HG03045 (cell line): ENCODE data around the gene MIDN.

Source experiments
- ATAC-seq: cut with Tn5 transposase; IDR thresholded peaks from one replicate; pipeline ENCODE4 v1.9.1; 2021; ENCODE audit warnings: mild to moderate bottlenecking, moderate library complexity; ENCODE audit not compliant: unreplicated experiment

Gene MIDN

DNA sequence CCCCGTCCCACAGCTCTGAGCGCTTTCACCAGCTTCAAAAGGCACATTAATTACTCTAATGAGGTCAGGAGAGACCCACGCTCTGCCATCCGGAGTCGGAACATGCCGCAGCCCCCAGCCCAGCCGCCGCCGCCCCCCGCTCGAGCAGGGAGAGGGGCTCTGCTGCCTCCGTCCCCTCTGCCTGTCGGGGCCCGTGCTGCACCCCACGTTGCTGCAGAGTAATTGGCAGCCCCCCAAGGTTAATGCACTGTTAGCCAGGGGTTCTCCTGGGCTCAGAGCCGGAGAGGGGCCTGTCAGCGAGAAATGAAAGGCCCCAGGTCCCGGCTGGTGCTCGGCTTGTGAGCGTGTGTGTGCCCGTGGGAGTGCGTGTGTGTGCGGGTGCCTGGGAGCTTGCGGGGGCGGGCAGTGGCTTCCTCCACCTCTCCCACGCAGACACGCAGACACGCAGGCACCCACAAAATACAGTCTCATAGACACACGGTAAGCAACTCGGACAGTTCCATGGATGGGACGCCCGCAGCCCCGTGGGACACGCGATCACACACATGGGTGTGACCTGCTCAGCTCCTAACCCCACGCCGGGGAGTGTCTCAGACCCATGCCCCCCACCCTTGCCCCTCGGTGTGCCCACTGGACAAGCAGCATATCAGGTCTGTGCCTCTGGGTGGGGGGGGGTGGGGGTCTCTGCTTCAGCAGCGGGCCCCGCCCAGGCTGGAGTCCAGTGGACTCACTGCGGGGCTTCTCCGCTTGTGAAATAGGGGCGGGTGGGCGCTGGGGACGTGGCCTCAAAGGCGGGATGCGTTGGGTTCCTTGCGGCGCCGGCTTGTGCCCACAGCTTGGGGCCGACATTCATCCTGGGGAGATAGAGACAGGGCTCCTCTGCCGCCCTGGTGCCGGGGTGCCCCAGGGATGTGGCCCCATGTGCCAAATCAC, 32.5 kb downstream of the MIDN start:
- ATAC-seq: no peak

DNA sequence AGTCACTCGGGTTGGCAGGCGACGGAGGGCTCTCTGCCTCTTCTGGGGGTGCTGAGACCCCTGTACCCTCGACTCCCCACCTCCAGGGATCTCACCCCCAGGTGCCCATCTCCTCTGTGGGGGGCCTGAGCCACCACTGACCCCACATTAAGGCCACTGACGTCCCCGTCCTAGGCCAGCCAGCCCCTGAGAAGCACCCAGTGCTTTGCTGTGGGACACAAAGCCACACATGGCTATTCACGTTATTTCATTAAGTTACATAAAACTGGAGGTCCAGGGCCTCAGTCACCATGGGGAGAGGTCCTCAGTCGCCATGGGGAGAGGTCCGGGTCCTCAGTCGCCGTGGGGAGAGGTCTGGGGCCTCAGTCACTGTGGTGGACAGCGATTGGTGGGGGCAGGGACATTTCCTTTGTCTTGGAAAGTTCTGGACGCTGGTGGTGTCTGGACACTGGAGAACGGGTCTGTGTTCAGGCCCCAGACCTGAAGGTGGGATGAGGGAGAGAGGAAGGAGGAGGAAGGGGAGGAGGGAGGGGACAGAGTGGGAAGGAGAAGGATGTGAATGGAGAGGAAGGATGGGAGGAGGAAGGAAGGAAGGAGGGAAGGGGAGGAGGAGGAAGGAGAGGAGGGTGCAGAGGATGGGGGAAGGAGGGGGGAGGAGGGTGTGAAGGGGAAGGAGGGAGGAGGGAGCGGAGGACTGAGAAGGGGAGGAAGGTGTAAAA, 33.3 kb downstream of the MIDN start:
- no peak for ATAC-seq

GRCh38 chr19:1282588-1283206, 34.3 kb downstream of the MIDN start:
- no peak for ATAC-seq

DNA sequence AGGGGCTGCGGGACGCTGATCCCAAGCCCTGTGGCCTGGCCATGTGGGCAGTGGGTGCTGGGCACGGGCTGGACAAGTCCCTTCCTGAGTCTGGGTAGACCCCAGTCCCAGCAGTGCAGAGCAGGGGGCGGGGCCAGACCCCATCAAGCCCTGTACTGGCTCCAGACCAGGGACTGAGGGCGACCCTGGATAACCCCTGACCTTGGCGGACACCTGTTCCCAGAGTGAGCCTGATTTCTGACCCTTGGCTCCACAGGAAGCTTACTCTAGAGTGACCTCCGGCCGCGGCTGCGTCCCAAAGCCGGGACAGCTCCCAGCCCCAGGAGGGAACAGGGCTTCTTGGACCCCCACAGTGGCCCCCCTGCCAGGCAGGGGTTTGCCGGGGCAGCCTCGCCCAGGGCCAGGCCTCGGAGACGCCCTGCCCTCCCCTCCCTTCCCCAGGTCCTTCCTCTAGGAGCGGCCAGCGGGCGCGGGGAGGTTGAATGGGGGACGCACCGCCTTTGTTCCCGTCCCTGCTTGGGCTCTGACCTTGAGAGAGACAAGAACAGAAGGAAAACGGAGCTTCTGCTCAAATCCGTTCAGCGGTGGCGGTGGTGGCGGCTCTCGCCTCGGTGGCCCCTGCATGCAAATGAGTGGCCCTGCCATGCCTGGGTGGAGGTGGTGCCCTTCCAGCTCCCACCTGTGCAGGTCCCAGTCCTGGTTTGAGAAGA, 35.0 kb downstream of the MIDN start:
- ATAC-seq: no peak

- ATAC-seq: no peak
Measured at GRCh38 chr19:1283917-1284292, 35.5 kb downstream of the MIDN start.

DNA sequence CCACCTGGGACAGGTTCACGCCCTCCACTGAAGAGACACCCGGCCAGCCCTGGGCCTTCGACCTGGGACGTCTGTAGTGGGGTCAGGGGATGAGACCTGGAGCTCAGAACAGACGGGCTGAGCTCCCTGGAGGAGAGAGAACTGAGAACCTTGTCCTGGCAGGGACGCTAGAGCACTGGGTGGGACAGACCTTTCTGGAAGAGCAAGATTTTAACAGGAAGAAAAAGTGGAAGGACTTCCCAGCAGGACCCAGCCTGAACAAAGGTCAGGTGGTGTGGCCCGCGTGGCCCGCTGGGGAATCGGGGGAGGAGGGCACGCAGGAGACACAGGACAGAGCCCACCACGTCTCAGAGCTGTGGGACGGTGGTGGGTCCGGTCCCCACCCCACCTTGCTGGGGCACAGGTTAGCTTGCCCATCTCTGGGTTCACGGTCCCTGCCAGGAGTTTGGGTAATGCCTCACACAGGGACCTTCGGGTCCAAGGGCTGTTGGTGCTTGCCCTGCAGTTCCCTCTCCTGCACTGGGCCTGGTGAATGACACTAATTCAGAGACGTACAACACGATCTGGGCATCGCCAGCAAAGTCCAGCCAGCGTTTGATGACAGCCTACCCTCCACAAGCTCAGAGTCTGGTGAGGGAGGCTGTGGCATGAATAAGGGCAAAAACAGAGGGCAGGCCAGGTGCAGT, 36.1 kb downstream of the MIDN start:
- ATAC-seq: no peak

DNA sequence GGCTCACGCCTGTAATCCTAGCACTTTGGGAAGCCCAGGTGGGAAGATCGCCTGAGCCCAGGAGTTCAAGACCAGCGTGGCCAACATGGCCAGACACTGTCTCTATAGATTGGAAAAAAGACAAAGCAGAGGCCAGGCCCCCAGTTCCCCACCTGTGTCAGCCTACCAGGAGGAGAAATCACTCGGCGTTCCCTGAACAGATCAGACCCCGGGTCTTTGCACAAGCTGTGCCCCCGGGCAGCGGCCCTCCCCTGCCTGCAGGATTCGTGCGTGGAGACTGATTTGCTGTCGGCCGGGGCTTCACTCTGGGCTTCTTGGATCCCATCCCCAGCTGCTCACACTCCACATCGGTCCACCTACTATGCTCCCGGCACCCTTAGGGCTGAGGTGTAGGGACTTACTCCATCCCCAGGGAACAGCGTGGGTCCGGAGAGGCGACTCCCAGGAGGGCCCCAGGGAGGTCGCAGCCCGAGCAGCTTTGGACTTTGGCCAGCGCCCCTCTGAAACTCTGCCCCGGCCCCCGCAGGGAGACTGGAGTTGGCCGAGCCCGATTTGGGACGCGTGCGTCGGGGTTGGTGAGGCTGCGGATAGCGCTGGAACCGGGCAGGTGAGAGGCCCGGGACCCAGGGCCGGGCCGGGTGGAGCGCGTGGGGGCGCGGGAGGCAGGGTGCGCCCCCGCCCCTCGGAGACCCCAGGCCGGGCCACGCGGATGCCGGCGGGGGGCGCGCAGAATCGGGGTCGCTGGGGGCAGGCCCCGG, 36.8 kb downstream of the MIDN start:
- no peak for ATAC-seq

DNA sequence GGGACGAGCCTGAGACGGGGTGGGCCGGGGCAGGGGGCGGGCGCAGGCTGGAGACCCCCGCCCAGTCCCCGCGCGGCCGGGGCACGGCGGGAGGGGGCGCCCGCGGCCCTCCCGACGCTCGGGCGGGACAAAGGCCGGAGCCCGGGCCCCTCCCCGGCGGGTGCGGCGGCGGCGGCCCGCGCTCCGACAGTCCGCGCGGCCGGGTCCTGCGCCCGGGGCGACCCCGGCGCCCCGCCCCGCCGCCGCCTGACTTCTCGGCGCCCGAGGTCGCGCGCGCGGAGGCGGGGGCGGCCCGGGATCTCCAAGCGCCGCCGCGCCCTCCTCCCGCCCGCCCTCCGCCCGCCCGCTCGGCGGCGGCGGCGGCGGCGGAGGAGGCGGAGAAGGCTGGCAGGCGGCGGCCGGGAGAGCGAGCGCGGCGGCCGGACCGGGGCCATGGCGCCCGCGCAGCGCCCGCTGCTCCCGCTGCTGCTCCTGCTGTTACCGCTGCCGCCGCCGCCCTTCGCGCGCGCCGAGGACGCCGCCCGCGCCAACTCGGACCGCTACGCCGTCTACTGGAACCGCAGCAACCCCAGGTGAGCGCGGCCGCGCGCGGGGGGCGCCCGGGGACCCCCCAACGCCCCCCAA, 37.5 kb downstream of the MIDN start, which contains the start of gene EFNA2:
Gene EFNA2 (plus strand): TSS at position 137 of the 624 bp plus-strand sequence. CDS start 296 bp downstream, at position 433.
- ATAC-seq: no peak

- ATAC-seq: no peak
Measured at GRCh38 chr19:1286487-1287353, 38.3 kb downstream of the MIDN start.

DNA sequence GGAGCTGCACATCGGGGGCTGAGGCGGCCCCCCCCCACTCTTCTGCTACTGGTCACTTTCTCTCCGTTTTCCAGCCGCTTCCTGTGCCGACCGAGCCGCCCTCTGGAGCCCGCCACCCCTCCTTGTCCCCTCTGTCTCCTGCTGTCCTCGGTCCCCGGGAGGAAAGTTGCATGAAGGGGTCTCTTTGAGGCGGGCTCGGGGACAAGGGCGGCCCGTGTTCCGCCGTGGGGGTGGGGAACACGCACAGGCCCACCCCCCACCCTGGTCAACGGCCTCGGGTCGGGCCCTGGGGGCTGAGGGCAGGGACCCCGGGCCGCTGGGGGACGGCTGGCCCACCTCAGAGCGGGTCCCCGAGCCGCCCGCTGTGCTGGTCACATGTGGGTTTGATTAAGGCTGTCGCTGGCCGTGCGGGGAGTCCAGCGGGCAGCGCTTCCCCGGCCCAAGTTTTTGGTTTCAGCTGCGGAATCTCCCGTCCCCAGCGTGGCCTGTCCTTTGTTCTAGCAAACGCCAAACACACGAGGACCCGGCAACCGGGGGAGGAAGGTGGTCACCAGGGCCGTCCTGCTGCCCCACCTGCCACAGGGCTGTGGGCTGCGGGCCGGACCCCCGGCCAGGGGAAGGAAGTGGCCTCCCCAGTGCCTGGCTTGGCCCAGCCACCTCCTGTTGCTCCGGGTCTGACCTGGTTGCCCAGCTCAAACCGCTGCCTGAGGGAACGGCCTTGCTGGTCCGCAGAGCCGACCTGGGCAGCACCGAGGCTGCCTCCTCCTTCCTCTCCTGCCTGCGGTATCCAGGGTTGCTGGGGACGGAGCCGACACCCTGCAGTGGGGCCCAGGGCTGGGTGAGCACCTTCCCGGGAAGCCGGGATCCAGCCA, 39.2 kb downstream of the MIDN start:
- ATAC-seq: no peak

DNA sequence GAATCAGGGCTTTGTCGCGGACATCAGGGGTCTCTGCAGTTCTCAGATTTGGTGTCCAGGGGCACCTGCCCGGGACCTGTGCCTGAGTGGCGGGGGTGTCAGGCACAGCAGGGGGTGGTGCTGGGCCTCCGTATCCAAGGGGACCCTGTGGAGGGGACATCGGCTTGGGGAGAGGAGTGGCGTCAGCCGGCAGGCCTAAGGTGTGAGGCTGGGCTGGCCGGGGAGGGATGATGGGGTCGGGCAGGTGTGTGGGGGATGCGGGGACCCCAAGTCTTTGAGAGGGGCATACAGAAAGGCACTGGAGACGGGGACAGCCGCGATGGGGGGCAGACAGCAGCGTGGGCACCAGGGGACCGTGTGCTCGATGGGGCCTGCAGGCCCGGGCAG, 39.8 kb downstream of the MIDN start:
- ATAC-seq: no peak

- ATAC-seq: no peak
Measured at GRCh38 chr19:1288833-1289685, 40.7 kb downstream of the MIDN start.

- ATAC-seq: no peak
Measured at GRCh38 chr19:1289686-1290025, 41.3 kb downstream of the MIDN start.

GRCh38 chr19:1290196-1290702, 41.9 kb downstream of the MIDN start:
- no peak for ATAC-seq

DNA sequence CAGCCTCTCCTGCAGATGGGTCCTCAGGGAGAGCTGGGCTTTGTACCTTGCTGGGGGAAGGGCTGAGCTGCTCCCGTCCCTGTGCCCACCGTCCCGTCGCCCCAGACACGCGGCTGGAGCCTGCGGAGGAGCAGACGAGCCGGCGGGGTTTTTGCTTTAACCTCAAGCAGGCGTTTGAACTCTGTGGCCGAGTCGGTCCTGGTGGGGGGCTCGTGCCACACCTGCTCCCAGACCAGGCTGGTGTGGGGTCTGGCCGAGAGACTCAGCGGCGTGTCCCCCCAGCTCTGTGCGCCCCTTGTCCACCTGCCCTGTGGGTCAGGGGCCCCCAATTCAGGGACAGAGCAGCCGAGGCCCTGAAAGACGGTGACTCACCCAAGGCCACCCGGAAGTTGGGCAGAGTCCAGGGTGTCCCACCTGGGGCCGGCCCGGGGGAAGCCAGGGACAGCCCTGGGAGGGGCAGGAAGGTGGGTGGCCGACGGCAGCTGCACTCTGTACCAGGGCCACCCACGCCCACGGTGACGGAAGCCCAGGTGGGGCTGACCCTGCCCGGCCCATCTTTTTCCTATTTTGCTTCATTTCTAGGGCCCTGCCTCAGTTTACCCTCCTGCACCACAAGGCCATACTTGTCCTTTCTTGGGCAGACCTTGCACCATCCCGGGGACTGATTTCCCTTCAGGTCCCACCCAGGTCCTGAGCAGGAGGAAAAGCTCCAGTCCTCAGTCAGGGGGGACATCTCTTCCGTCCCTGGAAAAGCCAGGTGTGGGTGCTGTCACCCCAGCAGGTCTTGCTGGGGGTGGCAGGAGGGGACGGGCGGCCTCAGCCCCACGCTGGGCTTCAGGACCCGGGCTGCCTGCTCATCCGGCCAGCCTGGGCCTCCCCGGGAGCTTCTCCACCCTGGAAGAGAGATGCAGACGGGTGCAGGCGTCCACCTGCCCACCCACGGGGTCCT, 42.6 kb downstream of the MIDN start:
- ATAC-seq: no peak
